Left lung (tissue), 10 donors: ENCODE results near the gene SRP68. TPM values are rescaled to one million over a fixed set of nuclear protein-coding genes. Genes with fewer than 3 reads are reported as not detected.

Experiments used
- ATAC-seq: fragments of 200-7000 bp; cut with Tn5 transposase; one replicate; pipeline ENCODE4 v1.9.1; 2020; ENCODE audit warnings: moderate library complexity
- DNase-seq, 4 donors: peaks; one replicate each; pipeline ENCODE4 v3.0.0-alpha.2; 2013 to 2020
- H3K27ac ChIP-seq, 2 donors: fragments of 200-600 bp; sonication (generic) in 1 of 2; one replicate each; pipeline versions ENCODE4 v1.5.0 to v1.8.0; 2020 to 2021
- H3K27me3 ChIP-seq, 2 donors: fragments of 200-600 bp; sonication (generic) in 1 of 2; one replicate each; pipeline versions ENCODE4 v1.5.0 to v1.8.0; 2020 to 2021
- H3K36me3 ChIP-seq, 2 donors: fragments of 200-600 bp; sonication (generic) in 1 of 2; one replicate each; pipeline versions ENCODE4 v1.5.0 to v1.8.0; 2020 to 2021
- H3K4me1 ChIP-seq, 2 donors: fragments of 200-600 bp; one replicate each; pipeline ENCODE4 v1.8.0; 2021
- H3K4me3 ChIP-seq, 2 donors: fragments of 200-600 bp; sonication (generic) in 1 of 2; one replicate each; pipeline versions ENCODE4 v1.5.0 to v1.8.0; 2020 to 2021; ENCODE audit warnings: mild to moderate bottlenecking in 1 of 2
- H3K9me3 ChIP-seq, 2 donors: fragments of 200-600 bp; sonication (generic) in 1 of 2; one replicate each; pipeline versions ENCODE4 v1.5.0 to v1.8.0; 2020 to 2021
- CTCF ChIP-seq, 2 donors: fragments of 200-600 bp; sonication (generic) in 1 of 2; IDR thresholded peaks; one replicate each; pipeline versions ENCODE4 v1.5.0 to v1.8.0; 2021; ENCODE audit warnings: antibody characterized with exemption in 2 of 2
- intact Hi-C, 2 donors: fragments of 100-400 bp; cut with DNase I; formaldehyde crosslinking; loops; one replicate each; pipeline versions ENCODE4 v1.11.2 to v1.14.2; 2022
- polyA plus RNA-seq, 6 donors: library from polyadenylated mRNA; unstranded; fragments of 120-200 nt; gene quantifications; one replicate each; pipeline ENCODE4 v1.2.1, GENCODE V29; 2013; ENCODE audit not compliant: insufficient read length in 6 of 6
- total RNA-seq, 2 donors: library from RNA; stranded (reverse); fragmentation: NEBNext Ultra II Directional; extraction: Animal tissue kit (Norgen Biotek cat#: 25700); gene quantifications; one replicate each; pipeline ENCODE4 v1.2.1, GENCODE V29; 2021
- donor health status: DM: no; HTN: yes; CAD: no.
- donor health status: DM: no; HTN: no; CAD: no.

The SRP68 gene
- total and polyA plus RNA-seq, 8 donors, result 61.0 to 104 (median 97.8) TPM

- intact Hi-C loops, result no loop called here
These were observed 31.9 kb downstream of the SRP68 start for GRCh38 chr17:76040376-76040775.

GRCh38 chr17:76039121-76039520 is 33.2 kb downstream of the SRP68 start:
- DNase-seq, result no peak
- intact Hi-C loops, result no loop called here
- H3K4me1 ChIP-seq, result no peaks in the 10 kb centered on the region
- no peak overlapping the region for H3K27ac ChIP-seq
- H3K36me3 ChIP-seq, result peaks cover 0 to 72% of the 10 kb centered on the region in 2 donors
- H3K4me3 ChIP-seq, result no peak overlapping the region
- no peaks in the 10 kb centered on the region for H3K9me3 ChIP-seq
- TF ChIP-seq CTCF (IDR thresholded peaks at IDR 0.05), result no peak
- no peak for ATAC-seq
- H3K27me3 ChIP-seq, result no peaks in the 10 kb centered on the region

More at GRCh38 chr17:76040376-76040775, 31.9 kb downstream of the SRP68 start:
- no peak for DNase-seq
- no peaks in the 10 kb centered on the region for H3K9me3 ChIP-seq
- no peak overlapping the region for H3K27ac ChIP-seq
- no peak for ATAC-seq
- TF ChIP-seq CTCF (IDR thresholded peaks at IDR 0.05), result no peak
- peaks cover 0 to 84% of the 10 kb centered on the region in 2 donors for H3K36me3 ChIP-seq
- H3K27me3 ChIP-seq, result no peaks in the 10 kb centered on the region
- no peaks in the 10 kb centered on the region for H3K4me1 ChIP-seq
- H3K4me3 ChIP-seq, result no peak overlapping the region

- Histone ChIP-seq H3K36me3 (peaks cover 0 to 61% of the 10 kb centered on the region in 2 donors), H3K9me3 (no peaks in the 10 kb centered on the region), H3K4me3 (no peak overlapping the region), H3K27me3 (no peaks in the 10 kb centered on the region), H3K4me1 (no peaks in the 10 kb centered on the region), H3K27ac (no peak overlapping the region)
- intact Hi-C loops, result no loop called here
- ATAC-seq (no peak), DNase-seq (no peak)
- no peak for TF ChIP-seq CTCF (IDR thresholded peaks at IDR 0.05)
These were observed 34.3 kb downstream of the SRP68 start for GRCh38 chr17:76038050-76038449.

- DNase-seq (peak in 1 of 4 donors; percentile 66), ATAC-seq (no peak)
- no peaks in the 10 kb centered on the region for H3K9me3 ChIP-seq
- TF ChIP-seq CTCF (IDR thresholded peaks at IDR 0.05), result no peak
- H3K36me3 ChIP-seq, result peaks cover 0 to 47% of the 10 kb centered on the region in 2 donors
- no peak overlapping the region for H3K27ac ChIP-seq
- intact Hi-C loops, result no loop called here
- H3K27me3 ChIP-seq, result no peaks in the 10 kb centered on the region
- H3K4me1 ChIP-seq, result no peaks in the 10 kb centered on the region
- H3K4me3 ChIP-seq, result no peak overlapping the region
These were observed 35.6 kb downstream of the SRP68 start for GRCh38 chr17:76036497-76037261.

GRCh38 chr17:76034428-76035350 is 37.6 kb downstream of the SRP68 start:
- no peaks in the 10 kb centered on the region for H3K9me3 ChIP-seq
- TF ChIP-seq CTCF (IDR thresholded peaks at IDR 0.05), result no peak
- peaks cover 0 to 27% of the 10 kb centered on the region in 2 donors for H3K36me3 ChIP-seq
- peaks cover 0 to 4% of the 10 kb centered on the region in 2 donors for H3K27me3 ChIP-seq
- intact Hi-C loops, result no loop called here
- peaks cover 0 to 2% of the 10 kb centered on the region in 2 donors for H3K4me1 ChIP-seq
- DNase-seq, result peak in 1 of 4 donors; percentile 13
- no peak overlapping the region for H3K4me3 ChIP-seq
- ATAC-seq, result no peak
- H3K27ac ChIP-seq, result no peak overlapping the region
